ENCODE measurements around the gene WDR7.

Gene WDR7

DNA sequence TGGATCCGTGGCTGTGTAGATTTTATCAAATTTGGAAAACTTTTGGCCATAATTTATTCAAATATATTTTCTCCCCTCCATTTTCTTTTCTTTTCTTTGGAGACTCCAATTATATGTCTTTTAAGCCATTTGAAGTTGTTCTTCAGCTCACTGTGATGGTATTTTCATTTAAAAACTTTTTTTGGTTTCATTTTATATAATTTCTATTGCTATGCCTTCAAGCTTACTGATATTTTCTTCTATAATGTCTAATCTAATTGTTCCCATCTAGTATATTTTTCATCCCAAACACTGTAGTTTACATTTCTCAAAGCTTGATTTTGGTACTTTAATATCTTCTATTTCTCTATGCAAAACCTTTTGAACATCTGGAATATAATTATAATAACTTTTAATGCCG lies 72.5 kb downstream of the WDR7 start:
- no peaks in the 10 kb centered on the region for H3K27me3 Mint-ChIP-seq
- H3K36me3 Mint-ChIP-seq: peaks cover 45% of the 10 kb centered on the region
- H3K4me3 Mint-ChIP-seq: no peak overlapping the region
- no peak overlapping the region for H3K27ac Mint-ChIP-seq
- H3K4me1 Mint-ChIP-seq (ENCODE audit: low read depth): peaks cover 17% of the 10 kb centered on the region
- H3K9me3 Mint-ChIP-seq (ENCODE audit: low read depth): peaks cover 4% of the 10 kb centered on the region

DNA sequence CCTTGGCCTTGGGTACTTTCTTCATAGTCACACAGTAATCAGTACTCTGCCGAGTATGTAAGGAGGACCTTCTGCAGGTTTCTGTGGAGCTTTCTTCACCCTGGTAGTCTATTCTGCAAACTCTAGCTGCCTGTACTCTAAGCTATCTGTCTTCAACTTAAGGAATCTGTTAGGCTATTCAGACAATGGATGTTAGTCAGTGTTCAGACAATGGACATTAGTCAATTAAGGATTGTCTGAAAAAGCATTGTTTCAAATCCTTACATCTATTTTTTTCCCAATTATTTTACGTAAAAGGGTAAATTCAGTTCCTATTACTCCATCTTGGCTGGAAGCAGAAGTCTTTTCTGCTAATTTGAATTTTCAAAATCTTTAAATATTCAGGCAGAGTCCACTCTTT lies 75.7 kb downstream of the WDR7 start:
- Mint-ChIP-seq H3K4me1 (ENCODE audit: low read depth) (peaks cover 17% of the 10 kb centered on the region), H3K4me3 (no peak overlapping the region), H3K9me3 (ENCODE audit: low read depth) (peaks cover 4% of the 10 kb centered on the region), H3K27ac (no peak overlapping the region), H3K36me3 (peaks cover 41% of the 10 kb centered on the region), H3K27me3 (no peaks in the 10 kb centered on the region)

DNA sequence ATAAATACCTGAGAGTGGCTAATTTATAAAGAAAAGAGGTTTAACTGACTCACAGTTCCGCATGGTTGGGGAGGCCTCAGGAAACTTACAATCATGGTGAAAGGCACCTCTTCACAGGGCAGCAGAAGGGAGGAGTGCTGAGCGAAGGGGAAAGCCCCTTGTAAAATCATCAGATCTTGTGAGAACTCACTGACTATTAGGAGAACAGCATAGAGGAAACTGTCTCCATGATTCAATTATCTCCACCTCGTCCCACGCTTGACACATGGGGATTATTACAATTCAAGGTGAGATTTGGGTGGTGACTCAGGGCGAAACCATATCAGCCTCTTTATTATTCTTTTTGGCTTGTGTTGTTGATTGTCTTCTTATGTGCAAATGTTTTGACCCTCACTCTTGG lies 76.2 kb downstream of the WDR7 start:
- H3K4me3 Mint-ChIP-seq: no peak overlapping the region
- no peaks in the 10 kb centered on the region for H3K27me3 Mint-ChIP-seq
- H3K27ac Mint-ChIP-seq: no peak overlapping the region
- H3K4me1 Mint-ChIP-seq (ENCODE audit: low read depth): peaks cover 17% of the 10 kb centered on the region
- H3K9me3 Mint-ChIP-seq (ENCODE audit: low read depth): peaks cover 4% of the 10 kb centered on the region
- H3K36me3 Mint-ChIP-seq: peaks cover 38% of the 10 kb centered on the region

DNA sequence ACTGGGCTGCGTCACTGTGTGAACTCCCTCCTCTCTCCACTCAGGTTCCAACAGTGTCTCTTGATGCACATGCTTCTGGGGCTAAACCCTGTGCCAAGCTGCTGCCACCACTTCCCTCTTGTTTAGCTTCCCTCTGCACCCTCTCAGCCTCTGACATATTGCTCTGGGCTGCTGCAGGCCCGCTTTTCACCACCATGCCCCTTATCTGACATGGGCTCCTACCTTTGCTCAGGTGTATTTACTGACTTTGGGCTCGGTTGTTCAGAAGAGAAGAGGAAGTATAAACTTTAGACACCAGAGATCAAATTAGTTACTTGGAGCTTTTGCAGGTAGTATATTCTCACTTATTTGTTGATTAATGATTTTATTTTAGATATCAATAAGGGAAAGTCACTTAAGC lies 77.6 kb downstream of the WDR7 start:
- Mint-ChIP-seq H3K27me3 (no peaks in the 10 kb centered on the region), H3K36me3 (peaks cover 31% of the 10 kb centered on the region), H3K4me3 (no peak overlapping the region), H3K27ac (no peak overlapping the region), H3K9me3 (ENCODE audit: low read depth) (no peaks in the 10 kb centered on the region), H3K4me1 (ENCODE audit: low read depth) (peaks cover 17% of the 10 kb centered on the region)

DNA sequence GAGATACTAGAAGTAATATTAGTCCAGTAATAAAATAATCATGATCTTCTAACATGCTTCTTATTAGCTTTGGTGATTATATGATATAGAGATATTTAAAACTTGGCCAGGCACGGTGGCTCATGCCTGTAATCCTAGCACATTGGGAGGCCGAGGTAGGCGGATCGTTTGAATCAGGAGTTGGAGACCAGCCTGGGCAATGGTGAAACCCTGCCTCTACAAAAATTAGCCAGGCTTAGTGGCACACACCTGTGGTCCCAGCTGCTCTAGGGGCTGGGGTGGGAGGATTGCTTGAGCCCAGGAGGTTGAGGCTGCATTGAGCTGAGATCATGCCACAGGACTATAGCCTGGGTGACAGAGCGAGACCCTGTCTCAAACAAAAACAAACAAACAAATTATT lies 87.0 kb downstream of the WDR7 start:
- no peaks in the 10 kb centered on the region for H3K9me3 Mint-ChIP-seq (ENCODE audit: low read depth)
- H3K4me1 Mint-ChIP-seq (ENCODE audit: low read depth): no peaks in the 10 kb centered on the region
- H3K27ac Mint-ChIP-seq: no peak overlapping the region
- peaks cover 9% of the 10 kb centered on the region for H3K36me3 Mint-ChIP-seq
- H3K4me3 Mint-ChIP-seq: no peak overlapping the region
- H3K27me3 Mint-ChIP-seq: no peaks in the 10 kb centered on the region

DNA sequence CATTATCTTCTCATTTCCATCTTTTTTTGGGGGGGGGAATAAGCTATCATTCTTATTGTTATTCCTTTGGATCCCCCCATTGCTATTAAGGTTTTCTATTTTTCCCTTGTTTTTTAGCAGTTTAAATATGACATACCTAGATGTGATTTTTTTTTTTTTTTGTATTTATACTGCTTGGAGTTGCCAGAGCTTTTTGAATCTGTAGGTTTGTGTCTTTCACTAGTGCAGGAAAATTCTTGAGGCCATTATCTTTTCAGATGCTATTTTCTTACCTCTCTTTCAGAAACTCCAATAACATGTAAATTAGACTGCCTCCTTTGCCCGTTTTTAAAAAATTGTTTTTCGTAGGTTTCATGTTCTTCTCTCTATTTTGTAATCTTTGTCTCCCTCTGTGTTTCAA lies 88.6 kb downstream of the WDR7 start:
- Mint-ChIP-seq H3K36me3 (peaks cover 2% of the 10 kb centered on the region), H3K4me1 (ENCODE audit: low read depth) (no peaks in the 10 kb centered on the region), H3K27ac (no peak overlapping the region), H3K27me3 (no peaks in the 10 kb centered on the region), H3K9me3 (ENCODE audit: low read depth) (no peaks in the 10 kb centered on the region), H3K4me3 (no peak overlapping the region)

DNA sequence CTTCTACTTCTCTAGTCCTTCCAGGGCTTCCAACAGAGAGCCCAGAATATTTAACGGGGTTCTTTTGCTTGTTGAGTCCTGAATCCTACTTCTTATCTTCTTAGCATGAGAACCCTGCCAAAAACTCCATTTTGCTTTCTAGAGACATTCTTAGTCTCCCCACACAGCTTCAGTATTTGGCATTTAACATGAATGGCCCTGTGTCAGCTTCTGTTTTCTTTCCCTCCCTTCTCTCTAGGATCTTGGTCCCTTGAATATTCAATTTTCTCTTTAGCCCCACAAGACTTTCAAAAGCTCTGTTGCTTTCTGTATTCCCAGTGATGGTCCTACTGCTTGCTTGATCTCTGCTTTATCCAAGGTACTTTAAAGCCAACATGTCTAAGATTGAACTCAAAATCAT lies 89.5 kb downstream of the WDR7 start:
- Mint-ChIP-seq H3K4me3 (no peak overlapping the region), H3K36me3 (peaks cover 2% of the 10 kb centered on the region), H3K4me1 (ENCODE audit: low read depth) (peaks cover 2% of the 10 kb centered on the region), H3K9me3 (ENCODE audit: low read depth) (no peaks in the 10 kb centered on the region), H3K27ac (no peak overlapping the region), H3K27me3 (no peaks in the 10 kb centered on the region)

DNA sequence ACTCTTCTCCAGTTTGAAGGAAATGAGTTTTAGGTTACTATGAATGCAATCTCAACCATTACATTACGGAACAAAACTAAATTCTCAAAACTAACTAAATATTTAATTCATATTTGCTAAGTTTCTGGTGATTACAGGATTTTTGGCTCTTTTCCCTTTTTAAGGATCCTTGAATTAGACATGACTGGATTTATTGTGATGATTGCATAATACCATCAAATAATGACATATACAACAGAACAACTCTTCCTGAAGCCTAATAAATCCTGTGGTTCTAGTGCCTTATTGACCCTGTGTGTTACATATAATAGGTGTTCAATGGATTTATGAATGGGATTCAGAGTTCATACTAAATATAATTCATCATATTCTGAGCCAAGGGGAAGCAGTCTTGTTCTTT lies 90.5 kb downstream of the WDR7 start:
- Mint-ChIP-seq H3K27ac (no peak overlapping the region), H3K4me3 (no peak overlapping the region), H3K36me3 (peaks cover 2% of the 10 kb centered on the region), H3K4me1 (ENCODE audit: low read depth) (peaks cover 12% of the 10 kb centered on the region), H3K9me3 (ENCODE audit: low read depth) (no peaks in the 10 kb centered on the region), H3K27me3 (no peaks in the 10 kb centered on the region)

DNA sequence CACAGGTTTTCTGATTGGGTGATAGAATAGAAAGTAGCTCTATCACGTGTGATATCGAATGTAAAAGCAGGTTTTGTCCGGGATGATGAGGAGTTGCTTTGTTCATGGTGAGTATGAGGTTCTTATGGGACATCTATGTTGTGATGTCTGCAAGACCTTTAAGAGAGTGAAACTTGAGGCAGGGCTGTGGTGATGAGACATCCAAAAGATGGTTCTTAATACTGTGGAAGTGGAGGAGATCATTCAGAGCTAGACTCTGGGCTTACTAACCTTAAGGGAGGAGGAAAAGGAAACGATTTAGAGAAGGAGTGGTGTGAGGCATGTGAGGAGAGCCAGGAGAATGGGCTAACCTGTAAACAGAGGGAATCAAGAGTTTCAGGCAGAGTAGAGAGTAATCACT lies 92.0 kb downstream of the WDR7 start:
- no peaks in the 10 kb centered on the region for H3K27me3 Mint-ChIP-seq
- peaks cover 25% of the 10 kb centered on the region for H3K4me1 Mint-ChIP-seq (ENCODE audit: low read depth)
- H3K9me3 Mint-ChIP-seq (ENCODE audit: low read depth): no peaks in the 10 kb centered on the region
- H3K27ac Mint-ChIP-seq: no peak overlapping the region
- no peak overlapping the region for H3K4me3 Mint-ChIP-seq
- peaks cover 5% of the 10 kb centered on the region for H3K36me3 Mint-ChIP-seq

DNA sequence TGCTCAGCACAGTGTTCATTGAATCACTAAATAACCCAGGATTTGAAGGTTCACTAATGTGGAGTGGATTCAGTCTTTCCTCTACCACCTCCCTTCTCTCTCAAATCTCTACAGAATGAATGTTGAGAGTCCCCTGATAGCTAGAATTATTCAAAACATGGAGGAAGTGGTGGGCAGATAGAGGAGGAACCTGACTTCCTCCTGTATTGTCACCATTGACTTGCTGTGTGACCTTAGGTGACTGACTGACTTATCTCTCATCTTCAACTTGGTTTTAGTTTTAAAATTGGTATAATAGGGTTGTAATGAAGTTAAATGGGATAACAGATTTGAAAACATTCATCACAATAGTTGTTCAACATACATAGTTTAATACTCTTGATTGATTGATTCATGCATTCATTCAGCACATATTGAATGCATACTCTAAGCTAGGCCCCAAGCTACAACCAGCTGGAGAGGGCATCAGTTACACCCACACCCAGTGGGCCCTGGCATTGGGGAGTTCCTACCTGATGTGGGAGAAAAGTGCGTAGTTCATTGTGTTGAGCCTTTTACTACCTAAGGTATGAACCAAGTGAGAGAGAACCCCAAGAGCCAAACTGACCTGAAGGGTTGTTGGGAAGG lies 96.0 kb downstream of the WDR7 start:
- Mint-ChIP-seq H3K27ac (peak overlapping the region; percentile 74), H3K4me3 (no peak overlapping the region), H3K36me3 (peaks cover 5% of the 10 kb centered on the region), H3K4me1 (ENCODE audit: low read depth) (peaks cover 25% of the 10 kb centered on the region), H3K9me3 (ENCODE audit: low read depth) (no peaks in the 10 kb centered on the region), H3K27me3 (no peaks in the 10 kb centered on the region)

DNA sequence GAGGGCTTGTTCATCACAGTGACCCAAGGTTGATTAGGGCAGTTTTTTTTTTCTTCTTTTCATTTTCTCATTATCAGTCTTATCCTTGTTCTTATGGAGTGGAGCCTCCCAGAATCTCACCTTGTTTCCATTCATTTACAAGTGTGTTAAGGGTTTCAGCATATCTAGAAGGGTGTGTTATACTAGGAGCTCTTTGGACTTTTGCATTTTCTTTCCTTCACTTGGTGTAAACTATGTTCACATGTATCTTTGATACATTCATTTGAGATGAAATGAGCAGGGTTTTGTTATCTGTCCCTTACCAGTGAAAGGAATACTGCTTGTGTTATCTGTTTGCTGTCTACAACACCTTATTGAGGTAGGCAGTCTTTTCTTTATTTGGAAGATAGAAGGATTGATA lies 96.7 kb downstream of the WDR7 start:
- H3K27ac Mint-ChIP-seq: peak overlapping the region; percentile 74
- no peak overlapping the region for H3K4me3 Mint-ChIP-seq
- H3K36me3 Mint-ChIP-seq: peaks cover 5% of the 10 kb centered on the region
- H3K27me3 Mint-ChIP-seq: no peaks in the 10 kb centered on the region
- no peaks in the 10 kb centered on the region for H3K9me3 Mint-ChIP-seq (ENCODE audit: low read depth)
- peaks cover 25% of the 10 kb centered on the region for H3K4me1 Mint-ChIP-seq (ENCODE audit: low read depth)

DNA sequence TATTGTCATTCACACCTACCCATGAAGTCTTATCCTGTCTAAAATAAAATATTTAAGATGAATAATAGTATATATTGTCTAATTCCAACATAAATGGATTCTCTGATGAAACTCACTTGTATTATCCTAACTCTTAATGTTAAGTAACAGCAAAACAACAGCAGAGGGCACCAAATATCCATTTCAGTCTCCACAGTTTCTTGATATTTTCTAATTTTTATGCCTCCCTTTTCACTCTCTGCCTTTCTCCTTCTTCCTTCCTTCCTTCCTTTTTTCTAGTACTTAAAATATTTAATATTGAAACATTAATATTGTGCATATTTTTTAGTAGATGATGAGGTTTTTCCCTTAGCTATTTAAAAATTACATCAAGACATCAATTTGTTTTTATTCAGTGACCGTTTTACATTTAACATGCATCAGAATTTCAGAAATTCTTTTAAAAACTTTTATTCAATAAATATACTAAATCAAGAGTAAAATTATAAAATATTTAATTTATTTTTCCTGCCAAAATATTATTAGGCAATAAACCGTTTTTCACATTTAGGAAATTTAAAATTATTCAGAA lies 97.6 kb downstream of the WDR7 start:
- peaks cover 25% of the 10 kb centered on the region for H3K4me1 Mint-ChIP-seq (ENCODE audit: low read depth)
- H3K27ac Mint-ChIP-seq: no peak overlapping the region
- H3K36me3 Mint-ChIP-seq: peaks cover 5% of the 10 kb centered on the region
- no peaks in the 10 kb centered on the region for H3K27me3 Mint-ChIP-seq
- no peaks in the 10 kb centered on the region for H3K9me3 Mint-ChIP-seq (ENCODE audit: low read depth)
- no peak overlapping the region for H3K4me3 Mint-ChIP-seq

DNA sequence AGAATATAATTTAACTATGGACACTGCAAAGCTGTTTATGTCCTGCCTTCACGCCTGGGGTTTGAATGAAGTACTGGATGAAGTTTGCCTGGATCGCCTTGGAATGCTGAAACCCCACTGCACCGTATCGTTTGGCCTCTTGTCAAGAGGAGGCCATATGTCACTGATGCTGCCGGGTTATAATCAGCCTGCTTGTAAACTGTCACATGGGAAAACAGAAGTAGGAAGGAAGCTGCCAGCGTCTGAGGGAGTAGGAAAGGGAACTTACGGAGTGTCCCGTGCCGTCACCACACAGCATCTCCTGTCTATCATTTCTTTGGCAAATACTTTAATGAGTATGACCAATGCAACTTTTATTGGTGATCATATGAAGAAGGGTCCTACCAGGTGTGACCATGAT lies 105.8 kb downstream of the WDR7 start:
- Mint-ChIP-seq H3K9me3 (ENCODE audit: low read depth) (no peaks in the 10 kb centered on the region), H3K4me3 (no peak overlapping the region), H3K27ac (no peak overlapping the region), H3K36me3 (peaks cover 11% of the 10 kb centered on the region), H3K4me1 (ENCODE audit: low read depth) (no peaks in the 10 kb centered on the region), H3K27me3 (no peaks in the 10 kb centered on the region)

DNA sequence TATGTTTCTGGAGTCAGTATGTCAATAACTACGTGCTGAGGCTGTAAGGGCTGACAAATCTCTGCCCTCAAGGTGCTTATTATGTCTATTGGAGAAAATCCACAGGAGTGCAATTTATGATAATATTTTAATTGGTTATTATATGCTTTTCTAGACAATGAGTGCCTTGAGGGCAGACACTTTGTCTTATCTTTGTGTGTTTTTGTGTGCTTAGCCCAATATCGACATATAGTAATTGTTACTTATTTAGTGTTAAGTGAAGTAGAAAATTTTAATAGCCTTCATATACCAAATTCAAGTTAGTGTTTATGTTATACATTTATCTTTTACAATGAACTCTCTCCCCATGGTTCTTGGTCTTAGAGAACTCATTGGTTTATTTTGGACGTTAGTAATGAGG lies 118.9 kb downstream of the WDR7 start:
- no peaks in the 10 kb centered on the region for H3K27me3 Mint-ChIP-seq
- no peak overlapping the region for H3K27ac Mint-ChIP-seq
- H3K9me3 Mint-ChIP-seq (ENCODE audit: low read depth): no peaks in the 10 kb centered on the region
- no peaks in the 10 kb centered on the region for H3K4me1 Mint-ChIP-seq (ENCODE audit: low read depth)
- H3K36me3 Mint-ChIP-seq: peaks cover 18% of the 10 kb centered on the region
- H3K4me3 Mint-ChIP-seq: no peak overlapping the region

DNA sequence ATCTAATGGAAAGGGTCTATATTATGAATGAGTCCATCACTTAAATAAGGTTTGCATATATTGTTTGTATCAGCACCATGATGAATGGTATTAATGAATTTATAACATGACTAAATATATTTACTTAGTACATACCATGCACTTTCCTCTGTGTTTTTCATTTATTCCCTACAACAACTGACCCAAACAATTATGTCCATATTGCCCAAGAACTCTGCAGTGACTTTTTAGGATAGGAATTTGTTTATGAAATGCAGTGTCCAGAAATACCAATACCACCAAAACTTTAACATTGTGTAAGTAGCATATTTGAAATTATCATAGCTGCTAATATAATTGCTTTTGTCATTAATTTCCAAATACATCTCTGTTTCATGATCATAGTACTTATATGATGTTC lies 119.7 kb downstream of the WDR7 start:
- H3K27me3 Mint-ChIP-seq: no peaks in the 10 kb centered on the region
- no peaks in the 10 kb centered on the region for H3K4me1 Mint-ChIP-seq (ENCODE audit: low read depth)
- no peaks in the 10 kb centered on the region for H3K9me3 Mint-ChIP-seq (ENCODE audit: low read depth)
- H3K4me3 Mint-ChIP-seq: no peak overlapping the region
- no peak overlapping the region for H3K27ac Mint-ChIP-seq
- peaks cover 21% of the 10 kb centered on the region for H3K36me3 Mint-ChIP-seq

DNA sequence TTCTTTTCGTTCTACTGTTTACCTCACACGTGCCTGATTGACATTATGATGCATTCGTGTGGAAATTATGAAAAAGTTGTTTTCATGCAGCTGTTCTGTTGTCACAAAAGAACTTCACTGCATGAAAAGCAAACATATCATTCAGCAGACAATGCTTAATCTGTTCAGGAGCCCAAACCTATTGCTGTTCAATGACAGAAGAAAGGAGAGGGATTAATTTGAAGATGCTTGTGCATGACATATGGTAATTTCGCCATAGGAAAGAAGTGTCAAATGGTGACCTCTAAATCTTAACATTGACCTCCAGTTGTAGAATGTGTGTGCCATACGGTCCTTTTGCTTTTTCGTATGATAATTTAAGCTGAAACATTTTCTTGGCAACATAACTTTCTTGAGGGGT lies 124.5 kb downstream of the WDR7 start:
- peaks cover 12% of the 10 kb centered on the region for H3K36me3 Mint-ChIP-seq
- no peak overlapping the region for H3K27ac Mint-ChIP-seq
- H3K9me3 Mint-ChIP-seq (ENCODE audit: low read depth): no peaks in the 10 kb centered on the region
- H3K4me3 Mint-ChIP-seq: no peak overlapping the region
- H3K4me1 Mint-ChIP-seq (ENCODE audit: low read depth): no peaks in the 10 kb centered on the region
- no peaks in the 10 kb centered on the region for H3K27me3 Mint-ChIP-seq

All from activated naive CD8-positive, alpha-beta T cell (primary cell).